Subcutaneous adipose tissue (tissue), 4 donors: ENCODE measurements around the gene CDKL1. TPM values are rescaled to one million over a fixed set of nuclear protein-coding genes. Genes with fewer than 3 reads are reported as not detected.

Source experiments
- total RNA-seq, 4 donors: library from RNA; depleted of rRNA; stranded (reverse); fragments of >200 nt; gene quantifications; one replicate each; pipeline ENCODE4 v1.1.0, GENCODE V29; 2016
- TF ChIP-seq, protein P1 (sequence below): fragments of 450-650 bp; IDR thresholded peaks from one replicate; pipeline ENCODE4 v1.5.1; 2016; ENCODE audit warnings: low read depth, mild to moderate bottlenecking, control low read depth, antibody characterized with exemption, moderate library complexity

CDKL1 gene
- total RNA-seq, 4 donors from 2014 or later, result 12.2 to 37.7 (median 31.4) TPM

DNA sequence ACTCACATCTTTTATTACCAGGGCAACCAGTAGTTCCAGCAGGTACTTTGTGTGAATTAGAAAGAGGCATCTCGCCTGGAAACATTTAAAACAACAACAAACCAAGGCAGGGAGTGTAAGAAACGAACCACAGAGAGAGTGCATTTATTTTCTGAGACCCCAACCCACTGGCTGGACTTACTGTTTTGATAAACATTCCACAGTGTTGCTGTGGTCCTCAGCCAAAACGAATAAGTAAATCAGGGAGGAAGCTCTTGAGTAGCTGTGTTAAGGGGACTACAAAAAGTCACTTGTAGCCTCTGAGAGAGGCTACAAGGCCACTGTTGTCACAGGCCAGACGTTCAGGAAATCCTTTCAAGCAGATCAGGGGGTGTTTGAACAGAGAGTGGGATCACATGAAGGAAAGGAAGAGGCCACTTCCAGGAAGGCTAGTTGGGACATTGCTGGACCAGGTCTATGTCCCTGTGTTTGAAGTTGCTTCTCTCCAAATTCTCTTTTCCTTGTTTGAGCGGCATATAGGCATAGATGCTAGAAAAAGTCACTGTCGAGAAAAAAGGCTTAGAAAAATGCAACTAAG, 50.7 kb downstream of the CDKL1 start:
- TF ChIP-seq, protein P1, sequence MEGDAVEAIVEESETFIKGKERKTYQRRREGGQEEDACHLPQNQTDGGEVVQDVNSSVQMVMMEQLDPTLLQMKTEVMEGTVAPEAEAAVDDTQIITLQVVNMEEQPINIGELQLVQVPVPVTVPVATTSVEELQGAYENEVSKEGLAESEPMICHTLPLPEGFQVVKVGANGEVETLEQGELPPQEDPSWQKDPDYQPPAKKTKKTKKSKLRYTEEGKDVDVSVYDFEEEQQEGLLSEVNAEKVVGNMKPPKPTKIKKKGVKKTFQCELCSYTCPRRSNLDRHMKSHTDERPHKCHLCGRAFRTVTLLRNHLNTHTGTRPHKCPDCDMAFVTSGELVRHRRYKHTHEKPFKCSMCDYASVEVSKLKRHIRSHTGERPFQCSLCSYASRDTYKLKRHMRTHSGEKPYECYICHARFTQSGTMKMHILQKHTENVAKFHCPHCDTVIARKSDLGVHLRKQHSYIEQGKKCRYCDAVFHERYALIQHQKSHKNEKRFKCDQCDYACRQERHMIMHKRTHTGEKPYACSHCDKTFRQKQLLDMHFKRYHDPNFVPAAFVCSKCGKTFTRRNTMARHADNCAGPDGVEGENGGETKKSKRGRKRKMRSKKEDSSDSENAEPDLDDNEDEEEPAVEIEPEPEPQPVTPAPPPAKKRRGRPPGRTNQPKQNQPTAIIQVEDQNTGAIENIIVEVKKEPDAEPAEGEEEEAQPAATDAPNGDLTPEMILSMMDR, result no peak

DNA sequence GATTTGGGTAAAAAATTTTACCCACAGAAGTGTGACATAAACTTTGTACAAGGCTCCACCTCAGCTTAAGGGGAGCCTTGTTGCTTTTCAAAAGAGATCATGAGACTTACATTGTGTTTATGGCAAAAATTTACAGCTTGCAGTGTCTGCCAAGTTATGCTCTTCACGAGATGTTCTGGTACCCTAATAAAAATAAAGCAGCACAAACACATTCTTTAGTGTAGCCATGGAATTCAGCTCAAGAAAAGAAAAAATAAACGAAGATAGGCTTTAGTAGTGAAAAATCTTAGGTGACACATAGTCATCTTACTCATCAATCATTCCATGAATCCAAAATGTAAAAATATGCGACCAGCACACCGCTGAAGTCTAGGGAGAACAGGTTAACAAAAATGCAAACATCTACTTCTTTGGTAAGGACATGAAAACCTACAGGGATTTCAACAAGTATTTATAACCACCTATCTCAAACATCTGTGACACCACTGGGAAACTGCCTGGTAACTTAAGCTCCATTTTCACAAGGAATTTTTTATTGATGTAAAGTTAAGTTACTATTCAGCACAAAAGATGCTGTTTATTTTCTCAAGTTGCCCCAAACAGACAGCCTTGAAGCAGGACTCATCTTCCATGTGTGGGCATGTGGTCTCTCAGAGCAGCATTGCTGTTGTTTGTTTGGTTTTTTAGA, 51.7 kb downstream of the CDKL1 start:
- TF ChIP-seq, protein P1, result no peak

DNA sequence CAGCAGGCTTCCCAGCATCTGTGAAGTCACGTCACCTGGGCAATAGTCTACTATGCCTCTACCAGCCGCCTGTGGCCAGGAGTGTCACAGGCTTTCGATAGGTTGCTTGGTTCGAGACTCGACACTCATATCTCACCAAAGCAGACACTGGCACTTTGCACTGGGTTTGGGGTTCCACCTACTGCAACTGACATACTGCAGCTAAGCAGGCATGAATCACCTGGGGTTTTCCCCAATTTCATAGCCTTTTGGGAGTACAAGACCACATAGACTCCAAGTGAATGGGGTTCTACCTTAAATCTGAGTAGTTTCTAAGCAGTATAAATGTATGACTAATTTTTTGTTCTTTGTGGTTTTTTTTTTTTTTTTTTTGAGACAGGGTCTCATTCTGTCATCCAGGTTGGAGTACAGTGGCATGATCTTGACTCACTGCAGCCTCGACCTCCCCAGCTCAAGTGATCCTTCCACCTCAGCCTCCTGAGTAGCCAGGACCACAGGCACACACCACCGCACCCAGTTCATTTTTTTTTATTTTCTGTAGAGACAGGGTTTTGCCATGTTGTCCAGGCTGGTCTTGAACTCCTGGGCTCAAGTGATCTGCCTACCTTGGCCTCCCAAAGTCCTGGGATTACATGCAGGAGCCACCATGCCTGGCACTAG, 52.4 kb downstream of the CDKL1 start:
- TF ChIP-seq, protein P1, result no peak

DNA sequence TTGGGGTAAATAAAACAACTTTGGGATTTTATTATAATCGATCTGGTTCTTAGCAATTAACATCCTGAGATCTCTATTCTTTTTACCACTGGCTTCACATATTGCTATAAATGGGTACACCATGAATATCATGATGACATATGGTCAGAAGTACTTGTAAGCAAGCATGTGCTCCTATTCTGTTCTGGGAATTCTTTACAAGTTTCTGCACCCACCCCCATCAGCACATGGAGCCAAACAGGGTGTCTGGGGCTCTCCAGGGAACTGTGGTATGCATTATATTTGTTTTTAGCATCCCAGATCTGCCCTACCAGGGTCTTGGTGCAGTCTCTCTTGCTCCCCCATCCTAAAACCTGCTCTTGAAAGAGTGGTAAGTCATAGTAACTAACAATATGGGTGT, 53.2 kb downstream of the CDKL1 start:
- TF ChIP-seq, protein P1, result no peak

DNA sequence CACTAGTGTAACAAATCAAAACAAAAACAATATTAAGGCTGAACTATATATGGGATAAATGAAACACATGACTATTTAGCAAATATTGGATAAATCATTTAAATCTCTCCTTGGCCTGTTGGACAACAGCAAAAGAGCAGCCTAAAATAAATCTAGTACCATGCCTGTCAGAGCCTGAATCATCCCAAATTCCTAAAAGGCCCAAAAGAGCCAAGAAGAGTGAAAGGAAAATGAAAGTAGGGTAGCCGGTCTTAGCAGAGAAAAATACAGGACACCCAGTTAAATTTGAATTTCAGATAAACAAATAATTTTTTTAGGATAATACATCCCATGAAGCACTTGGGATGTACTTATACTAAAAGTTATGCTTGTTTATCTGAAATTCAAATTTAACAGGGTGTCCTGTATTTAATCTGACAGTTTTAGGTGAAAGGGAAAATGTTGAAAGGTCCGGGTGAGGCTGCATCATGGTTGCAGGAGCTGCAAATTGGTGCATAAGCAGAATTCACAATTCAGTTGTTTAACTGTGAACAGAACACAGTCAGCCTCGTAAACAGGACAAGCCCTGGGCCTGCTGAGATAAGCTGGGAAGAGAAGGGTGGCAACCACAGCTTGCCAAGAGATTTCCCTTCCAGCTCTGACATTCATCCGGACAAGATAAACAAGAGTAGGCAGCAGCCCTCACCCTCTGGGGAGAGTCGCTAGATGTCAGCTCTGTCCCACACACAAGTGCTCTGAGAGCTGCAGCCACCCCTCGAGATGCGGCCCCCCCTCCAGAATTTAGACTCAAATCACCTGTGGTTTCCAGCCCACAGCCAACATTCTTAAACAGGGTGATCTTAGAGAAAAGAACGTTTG, 54.2 kb downstream of the CDKL1 start:
- TF ChIP-seq, protein P1, result no peak

DNA sequence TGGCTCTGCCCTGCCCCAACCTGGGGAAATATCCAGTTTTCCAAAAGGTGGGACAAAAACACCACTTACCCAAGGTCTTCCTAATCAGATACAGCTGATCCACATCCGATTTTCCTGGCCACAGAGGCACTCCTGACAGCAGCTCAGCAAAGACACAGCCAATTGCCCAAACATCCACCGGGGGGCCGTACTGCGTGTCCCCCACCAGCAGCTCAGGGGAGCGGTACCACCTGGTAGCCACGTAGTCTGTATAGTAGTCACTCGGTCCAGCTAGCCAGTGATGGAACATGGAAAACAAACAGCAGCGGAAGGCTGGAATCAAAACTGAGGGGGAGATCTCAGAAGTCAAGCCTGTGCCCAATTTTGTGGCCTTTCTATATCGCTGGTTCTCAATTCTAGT, 55.7 kb downstream of the CDKL1 start:
- TF ChIP-seq, protein P1, result no peak

DNA sequence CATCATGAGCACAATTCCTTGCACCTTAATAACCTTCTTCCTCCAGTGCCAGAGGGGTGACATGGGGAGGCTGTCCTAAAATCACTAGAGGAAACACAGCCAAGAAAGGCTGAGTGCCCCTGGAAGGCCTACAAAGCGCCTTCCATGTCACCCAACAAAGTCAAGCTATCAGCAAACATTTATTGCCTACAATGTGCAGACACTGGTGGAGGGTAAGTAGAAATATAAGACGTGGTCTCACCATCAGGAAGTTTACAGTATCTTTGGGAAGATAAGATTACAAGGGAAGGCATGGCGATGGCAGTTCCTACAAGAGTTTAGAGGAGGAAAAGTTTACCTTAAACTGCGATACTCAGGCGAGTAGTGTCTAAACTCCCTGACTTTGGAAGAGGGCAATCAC, 56.6 kb downstream of the CDKL1 start:
- TF ChIP-seq, protein P1, result no peak
